Measurements from ENCODE around the gene HOXC13. TPM values are rescaled to one million over a fixed set of nuclear protein-coding genes. Genes with fewer than 3 reads are reported as not detected.

HOXC13 gene
- total and polyA plus RNA-seq, 4 donors, result not detected

GRCh38 chr12:53924521-53925405 is 13.9 kb upstream of the HOXC13 start:
- no peak overlapping the region for H3K27ac ChIP-seq (ENCODE audit: low read depth in 1 of 2, low read length in 1 of 2)
- H3K9me3 ChIP-seq (ENCODE audit: control insufficient read depth in 4 of 4, insufficient read depth in 3 of 4, low read length in 3 of 4), result peaks cover 0 to 9% (median 0%) of the 10 kb centered on the region in 4 donors
- no peak overlapping the region for H3K9ac ChIP-seq (ENCODE audit: insufficient read depth in 1 of 2, low read length in 2 of 2)
- peaks cover 0 to 3% (median 0%) of the 10 kb centered on the region in 5 donors for H3K4me1 ChIP-seq (ENCODE audit: control insufficient read depth in 5 of 5, insufficient read depth in 5 of 5, low read length in 5 of 5)
- DNase-seq, result no peak
- H3K36me3 ChIP-seq (ENCODE audit: control insufficient read depth in 4 of 4, insufficient read depth in 4 of 4, low read length in 4 of 4), result no peaks in the 10 kb centered on the region
- TF ChIP-seq CTCF (IDR thresholded peaks at IDR 0.05; ENCODE audit: control extremely low read depth, extremely low read depth), result no peak
- peaks cover 21 to 100% (median 94%) of the 10 kb centered on the region in 3 donors for H3K27me3 ChIP-seq (ENCODE audit: control insufficient read depth in 3 of 3, insufficient read depth in 3 of 3, low read length in 2 of 3)
- no peak for ATAC-seq (ENCODE audit: insufficient read depth, low FRiP score)
- WGBS, 2 donors, result 18 to 66% methylated on average over 2 of the region's 2 CpGs
- no peak overlapping the region for H3K4me3 ChIP-seq

- no peak for DNase-seq
- no peak for TF ChIP-seq CTCF (IDR thresholded peaks at IDR 0.05; ENCODE audit: control extremely low read depth, extremely low read depth)
- Histone ChIP-seq H3K27me3 (ENCODE audit: control insufficient read depth in 3 of 3, insufficient read depth in 3 of 3, low read length in 2 of 3) (peaks cover 30 to 100% (median 99%) of the 10 kb centered on the region in 3 donors), H3K36me3 (ENCODE audit: control insufficient read depth in 4 of 4, insufficient read depth in 4 of 4, low read length in 4 of 4) (no peaks in the 10 kb centered on the region), H3K9ac (ENCODE audit: insufficient read depth in 1 of 2, low read length in 2 of 2) (no peak overlapping the region), H3K4me3 (no peak overlapping the region), H3K27ac (ENCODE audit: low read depth in 1 of 2, low read length in 1 of 2) (no peak overlapping the region), H3K4me1 (ENCODE audit: control insufficient read depth in 5 of 5, insufficient read depth in 5 of 5, low read length in 5 of 5) (peaks cover 0 to 3% (median 0%) of the 10 kb centered on the region in 5 donors), H3K9me3 (ENCODE audit: control insufficient read depth in 4 of 4, insufficient read depth in 3 of 4, low read length in 3 of 4) (peaks cover 0 to 14% (median 0%) of the 10 kb centered on the region in 4 donors)
- no peak for ATAC-seq (ENCODE audit: insufficient read depth, low FRiP score)
- WGBS, 2 donors, result 4 to 7% methylated on average over 40 to 45 of the region's 45 CpGs
Measured at GRCh38 chr12:53927220-53928029, 11.2 kb upstream of the HOXC13 start.

GRCh38 chr12:53928054-53928835 is 10.4 kb upstream of the HOXC13 start:
- peaks cover 33 to 100% (median 99%) of the 10 kb centered on the region in 3 donors for H3K27me3 ChIP-seq (ENCODE audit: control insufficient read depth in 3 of 3, insufficient read depth in 3 of 3, low read length in 2 of 3)
- no peaks in the 10 kb centered on the region for H3K36me3 ChIP-seq (ENCODE audit: control insufficient read depth in 4 of 4, insufficient read depth in 4 of 4, low read length in 4 of 4)
- no peak for ATAC-seq (ENCODE audit: insufficient read depth, low FRiP score)

More at GRCh38 chr12:53928054-53928835, 10.4 kb upstream of the HOXC13 start:
- Histone ChIP-seq H3K27ac (ENCODE audit: low read depth in 1 of 2, low read length in 1 of 2) (no peak overlapping the region), H3K4me3 (no peak overlapping the region), H3K9ac (ENCODE audit: insufficient read depth in 1 of 2, low read length in 2 of 2) (no peak overlapping the region), H3K4me1 (ENCODE audit: control insufficient read depth in 5 of 5, insufficient read depth in 5 of 5, low read length in 5 of 5) (peaks cover 0 to 3% (median 0%) of the 10 kb centered on the region in 5 donors), H3K9me3 (ENCODE audit: control insufficient read depth in 4 of 4, insufficient read depth in 3 of 4, low read length in 3 of 4) (peaks cover 0 to 14% (median 0%) of the 10 kb centered on the region in 4 donors)
- no peak for TF ChIP-seq CTCF (IDR thresholded peaks at IDR 0.05; ENCODE audit: control extremely low read depth, extremely low read depth)
- WGBS, 2 donors, result 7% methylated on average over 30 to 31 of the region's 31 CpGs
- DNase-seq, result no peak
